HEK293 (cell line): Measurements from ENCODE around the gene RPS24.

ENCODE experiments used
- CTCF ChIA-PET: fragments of 350-600 bp; formaldehyde crosslinking; extraction: SDS; loops from one replicate; lab custom pipeline; 2021; ENCODE audit warnings: antibody characterized with exemption; lab: Yijun Ruan, JAX
- POLR2A ChIA-PET: fragments of 300-600 bp; formaldehyde crosslinking; extraction: SDS; loops from one replicate; lab custom pipeline; 2020; ENCODE audit warnings: antibody characterized with exemption, inconsistent platforms; lab: Yijun Ruan, JAX
- H3K27ac ChIP-seq: fragments of 200-500 bp; sonication (Bioruptor generic); 2 replicates; pipeline ENCODE4 v1.5.1; 2014; ENCODE audit warnings: low read depth, low read length, control low read depth, inconsistent platforms; ENCODE audit errors: extremely low read depth
- H3K36me3 ChIP-seq, 2 experiments: fragments of 200-500 bp in 1 of 2; sonication (Bioruptor generic) in 1 of 2; 1 replicate in 1 of 2; 2 replicates in 1 of 2; pipeline ENCODE4 v1.5.1; 2014 to 2017; ENCODE audit warnings: inconsistent platforms in 2 of 2, low read length in 2 of 2; ENCODE audit not compliant: control insufficient read depth in 2 of 2, insufficient read depth in 1 of 2
- H3K4me1 ChIP-seq: fragments of 200-500 bp; sonication (Bioruptor generic); 2 replicates; pipeline ENCODE4 v1.5.1; 2014; ENCODE audit warnings: mild to moderate bottlenecking, low read length, inconsistent platforms; ENCODE audit not compliant: control insufficient read depth, insufficient read depth
- H3K4me3 ChIP-seq: 2 replicates; pipeline ENCODE4 v1.5.1; 2011; ENCODE audit warnings: low read depth, mild to moderate bottlenecking, control low read depth, low read length, moderate library complexity
- H3K9me3 ChIP-seq: fragments of 200-500 bp; sonication (Bioruptor generic); 2 replicates; pipeline ENCODE4 v1.5.1; 2014; ENCODE audit warnings: low read depth, low read length, inconsistent platforms; ENCODE audit not compliant: control insufficient read depth, insufficient read depth
- EGR2 ChIP-seq: fragments of 450-650 bp; formaldehyde crosslinking; IDR thresholded peaks from 2 replicates; pipeline ENCODE4 v1.5.1; 2016; ENCODE audit warnings: low read depth, missing biosample characterization, missing genetic modification characterization
- OVOL3 ChIP-seq: fragments of 450-650 bp; formaldehyde crosslinking; IDR thresholded peaks from 2 replicates; pipeline ENCODE4 v1.5.1; 2016; ENCODE audit warnings: missing biosample characterization, missing genetic modification characterization
- RBAK ChIP-seq: fragments of 450-650 bp; formaldehyde crosslinking; IDR thresholded peaks from 2 replicates; pipeline ENCODE4 v1.5.1; 2016; ENCODE audit warnings: missing biosample characterization, missing genetic modification characterization
- SCRT1 ChIP-seq: fragments of 450-650 bp; formaldehyde crosslinking; IDR thresholded peaks from 2 replicates; pipeline ENCODE4 v1.5.1; 2016; ENCODE audit warnings: missing biosample characterization, missing genetic modification characterization, borderline replicate concordance
- SCRT2 ChIP-seq: fragments of 450-650 bp; formaldehyde crosslinking; IDR thresholded peaks from 2 replicates; pipeline ENCODE4 v1.5.1; 2016; ENCODE audit warnings: missing biosample characterization, missing genetic modification characterization
- TRIM28 ChIP-seq: IDR thresholded peaks from 2 replicates; pipeline ENCODE4 v1.6.1; 2011; ENCODE audit warnings: low read length, control low read depth, borderline replicate concordance
- YY2 ChIP-seq: fragments of 450-650 bp; formaldehyde crosslinking; IDR thresholded peaks from 2 replicates; pipeline ENCODE4 v1.5.1; 2016; ENCODE audit warnings: missing biosample characterization, missing genetic modification characterization
- ZFHX2 ChIP-seq: fragments of 450-650 bp; formaldehyde crosslinking; conservative IDR thresholded peaks from 2 replicates; pipeline ENCODE4 v1.5.1; 2016; ENCODE audit warnings: missing biosample characterization, missing genetic modification characterization
- ZIC2 ChIP-seq: fragments of 450-650 bp; formaldehyde crosslinking; IDR thresholded peaks from 2 replicates; pipeline ENCODE4 v1.5.1; 2016; ENCODE audit warnings: missing biosample characterization, missing genetic modification characterization
- ZNF169 ChIP-seq: fragments of 450-650 bp; formaldehyde crosslinking; IDR thresholded peaks from 2 replicates; pipeline ENCODE4 v1.5.1; 2016; ENCODE audit warnings: missing biosample characterization, missing genetic modification characterization
- ZNF175 ChIP-seq: fragments of 450-650 bp; formaldehyde crosslinking; IDR thresholded peaks from 2 replicates; pipeline ENCODE4 v1.5.1; 2016; ENCODE audit warnings: missing biosample characterization, missing genetic modification characterization
- ZNF214 ChIP-seq: fragments of 450-650 bp; formaldehyde crosslinking; IDR thresholded peaks from 2 replicates; pipeline ENCODE4 v1.5.1; 2017; ENCODE audit warnings: missing biosample characterization, mild to moderate bottlenecking, missing genetic modification characterization, borderline replicate concordance
- ZNF24 ChIP-seq: fragments of 450-650 bp; formaldehyde crosslinking; IDR thresholded peaks from 2 replicates; pipeline ENCODE4 v1.5.1; 2016; ENCODE audit warnings: missing biosample characterization, missing genetic modification characterization
- ZNF274 ChIP-seq, 2 experiments: fragments of 200-500 bp in 1 of 2; fragments of 450-650 bp in 1 of 2; sonication (Bioruptor generic) in 1 of 2; formaldehyde crosslinking in 1 of 2; IDR thresholded peaks; 2 replicates each; pipeline versions ENCODE4 v1.5.1 to v1.6.1; 2014 to 2016; ENCODE audit warnings: borderline replicate concordance in 1 of 2, inconsistent platforms in 1 of 2, low read length in 1 of 2, missing biosample characterization in 1 of 2, missing genetic modification characterization in 1 of 2
- ZNF510 ChIP-seq: fragments of 450-650 bp; formaldehyde crosslinking; IDR thresholded peaks from 2 replicates; pipeline ENCODE4 v1.5.1; 2018; ENCODE audit warnings: mild to moderate bottlenecking, missing genetic modification characterization, missing biosample characterization; ENCODE audit not compliant: insufficient replicate concordance
- ZNF529 ChIP-seq: fragments of 450-650 bp; formaldehyde crosslinking; IDR thresholded peaks from 2 replicates; pipeline ENCODE4 v1.5.1; 2017; ENCODE audit warnings: missing genetic modification characterization, missing biosample characterization; ENCODE audit not compliant: insufficient replicate concordance
- ZNF530 ChIP-seq: fragments of 450-650 bp; formaldehyde crosslinking; IDR thresholded peaks from 2 replicates; pipeline ENCODE4 v1.5.1; 2016; ENCODE audit warnings: low read depth, missing biosample characterization, missing genetic modification characterization
- ZNF660 ChIP-seq: fragments of 450-650 bp; IDR thresholded peaks from 2 replicates; pipeline ENCODE4 v1.5.1; 2018; ENCODE audit warnings: missing biosample characterization, mild to moderate bottlenecking, missing genetic modification characterization
- ZNF785 ChIP-seq: fragments of 450-650 bp; formaldehyde crosslinking; IDR thresholded peaks from 2 replicates; pipeline ENCODE4 v1.5.1; 2016; ENCODE audit warnings: missing biosample characterization, missing genetic modification characterization
- ZNF830 ChIP-seq: fragments of 450-650 bp; IDR thresholded peaks from 2 replicates; pipeline ENCODE4 v1.5.0; 2018; ENCODE audit warnings: missing biosample characterization, missing genetic modification characterization, low read depth, mild to moderate bottlenecking, moderate library complexity
- TF ChIP-seq, protein P1 (sequence below): fragments of 450-650 bp; formaldehyde crosslinking; IDR thresholded peaks from 2 replicates; pipeline ENCODE4 v1.5.1; 2016; ENCODE audit warnings: missing biosample characterization, missing genetic modification characterization
- TF ChIP-seq, protein P2 (sequence below): fragments of 450-650 bp; formaldehyde crosslinking; IDR thresholded peaks from 2 replicates; pipeline ENCODE4 v1.5.1; 2017; ENCODE audit warnings: missing biosample characterization, mild to moderate bottlenecking, missing genetic modification characterization, moderate library complexity
- TF ChIP-seq, protein P3 (sequence below): fragments of 450-650 bp; formaldehyde crosslinking; optimal IDR thresholded peaks from 2 replicates; pipeline ENCODE3; 2016; ENCODE audit warnings: missing biosample characterization, mild to moderate bottlenecking, missing genetic modification characterization
- TF ChIP-seq, protein P4 (sequence below): fragments of 450-650 bp; IDR thresholded peaks from 2 replicates; pipeline ENCODE4 v1.5.1; 2018; ENCODE audit warnings: missing biosample characterization, mild to moderate bottlenecking, missing genetic modification characterization
- TF ChIP-seq, protein P5 (sequence below): fragments of 450-650 bp; formaldehyde crosslinking; IDR thresholded peaks from 2 replicates; pipeline ENCODE4 v1.5.1; 2016; ENCODE audit warnings: missing biosample characterization, missing genetic modification characterization, borderline replicate concordance

Gene RPS24

DNA sequence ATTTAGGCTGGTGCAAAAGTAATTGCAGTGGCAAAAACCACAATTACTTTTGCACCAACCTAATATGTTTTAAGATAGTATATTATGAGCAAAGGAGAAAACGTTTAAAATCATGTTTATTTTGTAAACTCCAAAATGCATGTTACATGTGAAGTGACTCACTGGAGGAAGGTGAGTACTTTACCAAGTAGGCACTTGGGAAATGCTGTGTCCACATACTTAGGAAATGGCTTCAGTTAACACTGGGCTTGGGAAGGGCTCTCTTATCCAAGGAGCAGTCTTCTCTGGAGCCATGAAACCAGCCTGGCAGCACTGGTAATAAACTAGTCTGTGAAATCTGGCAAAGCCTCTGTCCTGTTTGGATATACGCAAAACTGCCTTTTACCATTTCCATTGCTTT, 4.4 kb downstream of the RPS24 start (continued):
- TF ChIP-seq, protein P1, sequence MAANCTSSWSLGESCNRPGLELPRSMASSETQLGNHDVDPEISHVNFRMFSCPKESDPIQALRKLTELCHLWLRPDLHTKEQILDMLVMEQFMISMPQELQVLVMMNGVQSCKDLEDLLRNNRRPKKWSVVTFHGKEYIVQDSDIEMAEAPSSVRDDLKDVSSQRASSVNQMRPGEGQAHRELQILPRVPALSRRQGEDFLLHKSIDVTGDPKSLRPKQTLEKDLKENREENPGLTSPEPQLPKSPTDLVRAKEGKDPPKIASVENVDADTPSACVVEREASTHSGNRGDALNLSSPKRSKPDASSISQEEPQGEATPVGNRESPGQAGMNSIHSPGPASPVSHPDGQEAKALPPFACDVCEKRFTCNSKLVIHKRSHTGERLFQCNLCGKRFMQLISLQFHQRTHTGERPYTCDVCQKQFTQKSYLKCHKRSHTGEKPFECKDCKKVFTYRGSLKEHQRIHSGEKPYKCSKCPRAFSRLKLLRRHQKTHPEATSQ (tag by site-specific recombination) = no peak
- TF ChIP-seq RBAK (tag by site-specific recombination) = no peak

DNA sequence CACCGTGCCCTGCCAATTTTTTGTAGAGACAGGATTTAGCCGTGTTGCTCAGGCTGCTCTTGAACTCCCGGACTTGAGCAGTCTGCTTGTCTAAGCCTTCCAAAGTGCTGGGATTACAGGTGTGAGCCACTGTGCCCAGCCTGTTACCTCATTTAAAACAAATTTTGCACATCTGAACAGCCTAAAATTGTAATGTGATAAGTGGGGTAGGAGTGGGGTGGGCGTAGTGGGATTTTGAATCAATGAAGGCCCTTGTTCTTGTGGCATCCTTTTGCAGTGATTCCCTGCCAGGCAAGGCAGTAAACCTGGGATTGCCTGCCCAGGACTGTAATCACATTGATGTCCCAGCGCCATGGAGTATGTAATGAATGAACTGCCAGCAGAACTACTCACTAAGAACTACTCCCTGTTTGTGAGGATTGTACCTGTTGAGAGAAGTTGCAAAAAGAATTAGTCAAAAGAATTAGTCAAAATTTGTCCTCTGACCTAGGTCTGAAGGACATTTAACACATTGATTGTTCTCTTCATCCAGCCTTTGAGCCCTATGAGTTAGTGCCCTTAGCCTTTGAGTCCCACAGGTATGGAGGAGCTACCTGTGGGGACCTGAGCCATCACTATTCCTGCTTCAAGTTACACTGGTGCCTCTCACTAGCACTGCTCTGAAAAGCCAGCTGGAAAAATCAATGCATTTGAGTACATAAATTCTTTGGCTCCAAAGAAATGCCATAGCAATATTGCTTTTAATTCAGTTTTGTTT, 5.3 kb downstream of the RPS24 start:
- no peak overlapping the region for H3K4me3 ChIP-seq
- peaks cover 10% of the 10 kb centered on the region; the same call in 1 of the 2 replicates for H3K4me1 ChIP-seq
- POLR2A ChIA-PET = no interaction called here
- H3K27ac ChIP-seq = no peak overlapping the region
- H3K36me3 ChIP-seq = peaks cover 38 to 95% of the 10 kb centered on the region in 2 experiments
- no peaks in the 10 kb centered on the region for H3K9me3 ChIP-seq
- CTCF ChIA-PET = no interaction called here
- TF ChIP-seq, protein P2, sequence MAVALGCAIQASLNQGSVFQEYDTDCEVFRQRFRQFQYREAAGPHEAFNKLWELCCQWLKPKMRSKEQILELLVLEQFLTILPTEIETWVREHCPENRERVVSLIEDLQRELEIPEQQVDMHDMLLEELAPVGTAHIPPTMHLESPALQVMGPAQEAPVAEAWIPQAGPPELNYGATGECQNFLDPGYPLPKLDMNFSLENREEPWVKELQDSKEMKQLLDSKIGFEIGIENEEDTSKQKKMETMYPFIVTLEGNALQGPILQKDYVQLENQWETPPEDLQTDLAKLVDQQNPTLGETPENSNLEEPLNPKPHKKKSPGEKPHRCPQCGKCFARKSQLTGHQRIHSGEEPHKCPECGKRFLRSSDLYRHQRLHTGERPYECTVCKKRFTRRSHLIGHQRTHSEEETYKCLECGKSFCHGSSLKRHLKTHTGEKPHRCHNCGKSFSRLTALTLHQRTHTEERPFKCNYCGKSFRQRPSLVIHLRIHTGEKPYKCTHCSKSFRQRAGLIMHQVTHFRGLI (tag by site-specific recombination) = no peak
- peak; percentile 74 for TF ChIP-seq ZFHX2 (tag by site-specific recombination)
- TF ChIP-seq ZNF24 (tag by site-specific recombination) = no peak
- TF ChIP-seq, protein P3, sequence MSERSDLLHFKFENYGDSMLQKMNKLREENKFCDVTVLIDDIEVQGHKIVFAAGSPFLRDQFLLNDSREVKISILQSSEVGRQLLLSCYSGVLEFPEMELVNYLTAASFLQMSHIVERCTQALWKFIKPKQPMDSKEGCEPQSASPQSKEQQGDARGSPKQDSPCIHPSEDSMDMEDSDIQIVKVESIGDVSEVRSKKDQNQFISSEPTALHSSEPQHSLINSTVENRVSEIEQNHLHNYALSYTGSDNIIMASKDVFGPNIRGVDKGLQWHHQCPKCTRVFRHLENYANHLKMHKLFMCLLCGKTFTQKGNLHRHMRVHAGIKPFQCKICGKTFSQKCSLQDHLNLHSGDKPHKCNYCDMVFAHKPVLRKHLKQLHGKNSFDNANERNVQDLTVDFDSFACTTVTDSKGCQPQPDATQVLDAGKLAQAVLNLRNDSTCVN (tag by site-specific recombination) = no peak
- no peak for TF ChIP-seq ZNF785
- no peak for TF ChIP-seq ZNF510 (tag by site-specific recombination)
- no peak for TF ChIP-seq TRIM28
- peak; percentile 73 for TF ChIP-seq SCRT2 (tag by site-specific recombination)
- TF ChIP-seq ZNF530 (tag by site-specific recombination) = no peak
- TF ChIP-seq ZNF529 (tag by site-specific recombination) = no peak
- TF ChIP-seq ZIC2 = no peak
- TF ChIP-seq OVOL3 (tag by site-specific recombination) = no peak
- no peak for TF ChIP-seq ZNF214 (tag by site-specific recombination)
- TF ChIP-seq, protein P4, sequence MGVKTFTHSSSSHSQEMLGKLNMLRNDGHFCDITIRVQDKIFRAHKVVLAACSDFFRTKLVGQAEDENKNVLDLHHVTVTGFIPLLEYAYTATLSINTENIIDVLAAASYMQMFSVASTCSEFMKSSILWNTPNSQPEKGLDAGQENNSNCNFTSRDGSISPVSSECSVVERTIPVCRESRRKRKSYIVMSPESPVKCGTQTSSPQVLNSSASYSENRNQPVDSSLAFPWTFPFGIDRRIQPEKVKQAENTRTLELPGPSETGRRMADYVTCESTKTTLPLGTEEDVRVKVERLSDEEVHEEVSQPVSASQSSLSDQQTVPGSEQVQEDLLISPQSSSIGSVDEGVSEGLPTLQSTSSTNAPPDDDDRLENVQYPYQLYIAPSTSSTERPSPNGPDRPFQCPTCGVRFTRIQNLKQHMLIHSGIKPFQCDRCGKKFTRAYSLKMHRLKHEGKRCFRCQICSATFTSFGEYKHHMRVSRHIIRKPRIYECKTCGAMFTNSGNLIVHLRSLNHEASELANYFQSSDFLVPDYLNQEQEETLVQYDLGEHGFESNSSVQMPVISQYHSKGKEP (tag by site-specific recombination) = no peak
- TF ChIP-seq ZNF175 (tag by site-specific recombination) = no peak
- no peak for TF ChIP-seq ZNF830 (tag by site-specific recombination)
- TF ChIP-seq YY2 (tag by site-specific recombination) = no peak
- peak; percentile 78; the same call in 1 of the 2 replicates for TF ChIP-seq SCRT1
- TF ChIP-seq ZNF169 (tag by site-specific recombination) = no peak
- 0 out of 2 replicates have a peak, but pooled peaks have one; percentile 29 for TF ChIP-seq ZNF660 (tag by site-specific recombination)
- TF ChIP-seq EGR2 (tag by site-specific recombination) = peak; percentile 74
- no peak for TF ChIP-seq ZNF274 (IDR thresholded peaks at IDR 0.05; ENCODE audit: low read length)
- TF ChIP-seq ZNF274 (tag by site-specific recombination; IDR thresholded peaks at IDR 0.05; ENCODE audit: borderline replicate concordance) = no peak
- TF ChIP-seq, protein P5, sequence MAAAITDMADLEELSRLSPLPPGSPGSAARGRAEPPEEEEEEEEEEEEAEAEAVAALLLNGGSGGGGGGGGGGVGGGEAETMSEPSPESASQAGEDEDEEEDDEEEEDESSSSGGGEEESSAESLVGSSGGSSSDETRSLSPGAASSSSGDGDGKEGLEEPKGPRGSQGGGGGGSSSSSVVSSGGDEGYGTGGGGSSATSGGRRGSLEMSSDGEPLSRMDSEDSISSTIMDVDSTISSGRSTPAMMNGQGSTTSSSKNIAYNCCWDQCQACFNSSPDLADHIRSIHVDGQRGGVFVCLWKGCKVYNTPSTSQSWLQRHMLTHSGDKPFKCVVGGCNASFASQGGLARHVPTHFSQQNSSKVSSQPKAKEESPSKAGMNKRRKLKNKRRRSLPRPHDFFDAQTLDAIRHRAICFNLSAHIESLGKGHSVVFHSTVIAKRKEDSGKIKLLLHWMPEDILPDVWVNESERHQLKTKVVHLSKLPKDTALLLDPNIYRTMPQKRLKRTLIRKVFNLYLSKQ = no peak
